Calu3 (cell line): ENCODE data around the gene LSM10. TPM values are rescaled to one million over a fixed set of nuclear protein-coding genes. Genes with fewer than 3 reads are reported as not detected.

Experiments used
- BruUV-seq: library from RNA; stranded (reverse); fragments of 400-500 nt; replicated peaks from 2 replicates; lab custom pipeline; 2021; lab: Mats Ljungman, UMichigan
- CTCF ChIA-PET: fragments of 300-600 bp; sonication (Branson Sonifier 250); formaldehyde crosslinking; loops from one replicate; lab custom pipeline; 2022; ENCODE audit warnings: antibody characterized with exemption; lab: Charles Lee
- DNase-seq: peaks from one replicate; pipeline ENCODE4 v3.0.0; 2022
- H3K27ac Mint-ChIP-seq: one replicate; pipeline ENCODE4 v1.8.0; 2022; ENCODE audit warnings: mixed read lengths; ENCODE audit not compliant: unreplicated experiment
- H3K27me3 Mint-ChIP-seq: one replicate; pipeline ENCODE4 v1.8.0; 2022; ENCODE audit warnings: mixed read lengths; ENCODE audit not compliant: unreplicated experiment
- H3K36me3 Mint-ChIP-seq: one replicate; pipeline ENCODE4 v1.8.0; 2022; ENCODE audit warnings: mild to moderate bottlenecking, moderate library complexity, mixed read lengths; ENCODE audit not compliant: insufficient read depth, unreplicated experiment
- H3K4me1 Mint-ChIP-seq: one replicate; pipeline ENCODE4 v1.8.0; 2022; ENCODE audit warnings: mild to moderate bottlenecking, low read depth, mixed read lengths; ENCODE audit not compliant: unreplicated experiment
- H3K4me3 Mint-ChIP-seq: one replicate; pipeline ENCODE4 v1.8.0; 2022; ENCODE audit warnings: mild to moderate bottlenecking, low read depth, moderate library complexity, mixed read lengths; ENCODE audit not compliant: unreplicated experiment
- H3K9me3 Mint-ChIP-seq: one replicate; pipeline ENCODE4 v1.8.0; 2022; ENCODE audit warnings: low read depth, mixed read lengths; ENCODE audit not compliant: unreplicated experiment
- intact Hi-C: fragments of 100-400 bp; cut with micrococcal nuclease; formaldehyde crosslinking; loops from one replicate; pipeline ENCODE4 v1.10.0; 2022; ENCODE audit not compliant: unreplicated experiment
- total RNA-seq: library from RNA; stranded (reverse); gene quantifications from 2 replicates; pipeline ENCODE4 v1.2.3, GENCODE V29; 2022
- TF ChIP-seq, protein P1 (sequence below): fragments of 200-600 bp; IDR thresholded peaks from one replicate; pipeline ENCODE4 v1.8.0; 2022; ENCODE audit warnings: antibody characterized with exemption; ENCODE audit not compliant: unreplicated experiment

The LSM10 gene
- total RNA-seq, 1 experiment from 2014 or later, result 35.2 TPM

DNA sequence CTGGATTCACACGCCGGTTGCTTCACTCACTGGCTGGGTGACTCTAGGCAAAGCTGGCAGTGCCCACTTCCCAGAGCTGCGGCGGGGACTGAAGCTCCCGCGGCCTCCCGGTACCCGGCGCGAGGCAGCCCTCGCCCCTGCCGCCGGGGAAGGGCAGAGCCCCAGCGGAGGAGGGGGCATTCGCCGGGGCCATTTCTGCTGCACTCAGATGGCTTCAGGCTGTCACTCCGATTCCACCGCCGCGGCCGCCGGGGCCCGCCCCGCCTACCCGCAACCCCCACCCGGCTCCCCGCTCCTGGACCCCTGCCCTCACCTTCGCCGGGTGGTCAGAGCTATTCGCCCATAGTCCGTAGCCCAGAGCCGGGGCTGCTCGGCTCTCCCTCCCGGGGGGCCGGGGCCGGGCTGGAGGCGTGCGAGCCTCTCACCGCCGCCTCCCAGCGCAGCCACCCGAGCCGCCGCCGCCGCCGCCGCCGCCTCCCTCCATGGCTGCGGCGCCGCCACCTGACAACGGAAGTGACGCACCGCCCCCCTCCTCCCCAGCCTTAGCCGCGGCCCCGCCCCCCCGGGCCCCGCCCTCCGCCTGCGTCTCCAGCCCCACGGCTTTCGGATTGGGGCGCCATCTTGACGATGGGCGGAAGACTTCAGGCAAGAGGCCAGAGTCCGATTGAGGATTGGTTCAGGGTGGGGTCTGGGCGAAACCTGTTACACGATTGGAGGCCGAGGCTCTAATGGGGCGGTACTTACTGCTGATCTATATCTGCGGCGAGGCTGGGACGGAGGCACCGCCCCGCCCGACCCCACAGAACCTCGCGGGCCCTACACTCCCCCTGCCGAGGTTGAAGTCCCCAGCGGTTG is 12.1 kb downstream of the LSM10 start, which contains the start of gene STK40:
Gene STK40 (minus strand): TSS at position 515 of the 855 bp plus-strand sequence. CDS start 24,592 bp downstream, outside the sequence.
- Mint-ChIP-seq H3K27ac (peak within 1 kb of the TSS; percentile 100), H3K9me3 (no peaks in the 10 kb centered on the region), H3K4me3 (peak within 1 kb of the TSS; percentile 90), H3K27me3 (no peaks in the 10 kb centered on the region), H3K4me1 (peaks cover 59% of the 10 kb centered on the region), H3K36me3 (peaks cover 56% of the 10 kb centered on the region)
- no TSS peak for BruUV-seq
- CTCF ChIA-PET, result interaction anchor here (0.7 to 2.1 kb wide), 8 partner anchors 12 to 86 kb away, joined by 3 to 12 read pairs (median 6); partner anchors contain the start of genes LSM10 and OSCP1
- DNase-seq, result peak; percentile 96
- intact Hi-C loops, result no loop called here
- TF ChIP-seq, protein P1, sequence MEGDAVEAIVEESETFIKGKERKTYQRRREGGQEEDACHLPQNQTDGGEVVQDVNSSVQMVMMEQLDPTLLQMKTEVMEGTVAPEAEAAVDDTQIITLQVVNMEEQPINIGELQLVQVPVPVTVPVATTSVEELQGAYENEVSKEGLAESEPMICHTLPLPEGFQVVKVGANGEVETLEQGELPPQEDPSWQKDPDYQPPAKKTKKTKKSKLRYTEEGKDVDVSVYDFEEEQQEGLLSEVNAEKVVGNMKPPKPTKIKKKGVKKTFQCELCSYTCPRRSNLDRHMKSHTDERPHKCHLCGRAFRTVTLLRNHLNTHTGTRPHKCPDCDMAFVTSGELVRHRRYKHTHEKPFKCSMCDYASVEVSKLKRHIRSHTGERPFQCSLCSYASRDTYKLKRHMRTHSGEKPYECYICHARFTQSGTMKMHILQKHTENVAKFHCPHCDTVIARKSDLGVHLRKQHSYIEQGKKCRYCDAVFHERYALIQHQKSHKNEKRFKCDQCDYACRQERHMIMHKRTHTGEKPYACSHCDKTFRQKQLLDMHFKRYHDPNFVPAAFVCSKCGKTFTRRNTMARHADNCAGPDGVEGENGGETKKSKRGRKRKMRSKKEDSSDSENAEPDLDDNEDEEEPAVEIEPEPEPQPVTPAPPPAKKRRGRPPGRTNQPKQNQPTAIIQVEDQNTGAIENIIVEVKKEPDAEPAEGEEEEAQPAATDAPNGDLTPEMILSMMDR, result no peak

DNA sequence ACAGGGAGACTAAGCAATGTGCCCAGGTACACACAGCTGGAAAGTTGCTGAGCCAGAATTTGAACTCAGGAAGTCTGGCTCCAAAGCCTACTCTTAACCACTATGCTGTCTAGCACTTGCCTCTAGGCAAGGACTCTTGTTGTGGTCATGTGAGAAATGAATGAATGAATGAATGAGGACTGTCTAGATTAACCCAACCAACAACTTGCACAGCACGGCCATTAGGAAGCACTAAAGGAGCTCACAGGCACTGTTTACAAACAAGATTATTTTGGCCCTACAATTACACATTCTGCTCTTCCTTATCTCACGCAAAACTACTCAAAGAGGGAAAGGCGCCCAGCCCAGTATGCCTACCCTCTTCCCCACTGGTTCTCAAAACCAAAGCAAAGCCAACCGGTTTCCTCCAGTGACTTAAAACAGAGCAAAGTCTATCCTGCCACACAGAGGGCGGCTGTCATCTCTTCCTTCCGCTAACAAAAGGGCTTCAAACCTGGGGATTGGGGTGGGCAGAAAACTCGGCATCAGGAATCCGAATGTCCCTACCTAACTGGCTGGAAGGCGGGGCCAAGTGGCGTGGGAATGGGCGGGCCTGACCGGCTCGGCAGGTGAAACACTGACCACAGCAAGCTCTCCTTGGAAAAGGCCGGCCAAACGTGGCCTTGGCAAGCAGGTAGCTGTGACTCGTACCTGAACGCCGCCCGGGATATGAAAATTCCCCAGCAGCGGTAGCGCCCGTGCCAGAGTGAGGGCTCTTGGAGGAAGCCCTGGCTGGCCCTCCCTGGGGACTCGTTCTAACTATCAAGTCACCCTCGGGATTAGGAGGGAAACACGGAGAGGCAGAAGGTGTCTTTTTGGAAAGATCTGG is 12.9 kb downstream of the LSM10 start:
- Mint-ChIP-seq H3K27me3 (no peaks in the 10 kb centered on the region), H3K4me3 (peak overlapping the region; percentile 90), H3K36me3 (peaks cover 55% of the 10 kb centered on the region), H3K27ac (peak overlapping the region; percentile 100), H3K4me1 (peaks cover 64% of the 10 kb centered on the region), H3K9me3 (no peaks in the 10 kb centered on the region)
- CTCF ChIA-PET, result interaction anchor here (0.5 to 1.8 kb wide), 6 partner anchors 13 to 85 kb away, joined by 3 to 4 read pairs (median 3); partner anchors contain the start of genes LSM10 and OSCP1
- intact Hi-C loops, result no loop called here
- peak; percentile 85 for DNase-seq
- BruUV-seq, result TSS peak; percentile 72
- TF ChIP-seq, protein P1, result no peak

DNA sequence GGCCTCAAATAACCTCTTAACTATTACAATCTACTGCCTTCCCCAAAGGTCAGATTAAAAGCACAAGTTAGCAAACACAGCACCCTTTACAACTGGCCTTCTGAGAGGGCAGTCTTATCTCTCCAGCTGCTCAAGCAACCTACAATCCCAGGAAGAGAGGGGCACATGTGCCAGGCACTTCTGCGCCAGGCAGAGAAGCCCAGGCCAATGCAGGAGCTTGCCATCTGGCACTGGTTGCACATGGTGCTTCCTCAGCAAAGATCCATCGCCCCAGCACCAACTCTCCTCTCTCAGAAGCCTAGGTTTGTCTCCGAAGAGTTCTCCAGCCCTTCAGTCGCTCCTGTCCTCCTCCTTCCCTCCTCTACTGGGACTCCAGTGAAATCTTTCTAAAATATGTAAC is 14.5 kb downstream of the LSM10 start:
- TF ChIP-seq, protein P1, result no peak
- CTCF ChIA-PET, result interaction anchor here (0.6 kb wide), 1 partner anchor 11 kb away, joined by 3 read pairs; no protein-coding TSS in a partner anchor
- H3K4me1 Mint-ChIP-seq, result peaks cover 73% of the 10 kb centered on the region
- DNase-seq, result no peak
- no peak overlapping the region for H3K27ac Mint-ChIP-seq
- peak overlapping the region; percentile 90 for H3K4me3 Mint-ChIP-seq
- no TSS peak for BruUV-seq
- H3K36me3 Mint-ChIP-seq, result peaks cover 49% of the 10 kb centered on the region
- intact Hi-C loops, result no loop called here
- H3K9me3 Mint-ChIP-seq, result no peaks in the 10 kb centered on the region
- H3K27me3 Mint-ChIP-seq, result no peaks in the 10 kb centered on the region

DNA sequence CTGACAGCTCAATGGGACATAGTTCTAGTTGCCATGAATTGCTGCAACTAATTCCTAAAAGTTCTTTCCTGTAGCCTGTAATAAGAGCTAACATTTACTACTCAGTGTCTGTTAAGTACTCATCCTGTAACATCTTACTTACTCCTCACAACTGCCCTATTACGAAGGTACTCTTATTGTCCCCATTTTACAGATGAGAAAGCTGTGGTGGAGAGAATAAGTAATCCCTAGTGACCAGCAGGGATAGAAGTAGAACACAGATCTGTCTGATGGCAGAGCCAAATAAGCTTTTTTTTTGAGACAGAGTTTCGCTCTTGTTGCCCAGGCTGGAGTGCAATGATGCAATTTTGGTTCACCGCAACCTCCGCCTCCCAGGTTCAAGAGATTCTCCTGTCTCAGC is 15.0 kb downstream of the LSM10 start:
- Mint-ChIP-seq H3K4me1 (peaks cover 69% of the 10 kb centered on the region), H3K27me3 (no peaks in the 10 kb centered on the region), H3K4me3 (no peak overlapping the region), H3K27ac (no peak overlapping the region), H3K36me3 (peaks cover 49% of the 10 kb centered on the region), H3K9me3 (no peaks in the 10 kb centered on the region)
- TSS peak; percentile 1 for BruUV-seq
- DNase-seq, result no peak
- CTCF ChIA-PET, result interaction anchor here (0.9 to 1.0 kb wide), 2 partner anchors 15 to 40 kb away, joined by 3 read pairs; no protein-coding TSS in a partner anchor
- TF ChIP-seq, protein P1, result no peak
- intact Hi-C loops, result no loop called here
